Testis (tissue), 2 donors: Measurements from ENCODE around the gene DCDC1.

Experiments used
- CTCF ChIP-seq, 3 experiments: fragments of 450-650 bp in 2 of 3; fragments of 200-600 bp in 1 of 3; sonication (generic) in 1 of 3; IDR thresholded peaks; one replicate each; pipeline ENCODE4 v1.5.1; 2016 to 2019; ENCODE audit warnings: antibody characterized with exemption in 3 of 3, mild to moderate bottlenecking in 2 of 3, moderate library complexity in 1 of 3
- POLR2A ChIP-seq: fragments of 450-650 bp; IDR thresholded peaks from one replicate; pipeline ENCODE4 v1.6.1; 2017; ENCODE audit warnings: antibody characterized with exemption, mild to moderate bottlenecking, moderate library complexity

- TF ChIP-seq CTCF (IDR thresholded peaks at IDR 0.05) (no peak), POLR2A (no peak)
Measured at GRCh38 chr11:31417816-31418215, 48.3 kb upstream of the DCDC1 start.
